Vagina (tissue), 2 donors: ENCODE data around the gene EYA4.

Experiments used
- CTCF ChIP-seq, 3 experiments: fragments of 450-650 bp in 2 of 3; fragments of 200-600 bp in 1 of 3; sonication (generic) in 1 of 3; IDR thresholded peaks; one replicate each; pipeline ENCODE4 v1.5.1; 2017 to 2019; ENCODE audit warnings: antibody characterized with exemption in 3 of 3, mild to moderate bottlenecking in 2 of 3, moderate library complexity in 2 of 3
- POLR2AphosphoS5 ChIP-seq, 2 donors: sonication (generic); formaldehyde crosslinking; IDR thresholded peaks; one replicate each; pipeline ENCODE4 v1.9.0; 2017; ENCODE audit warnings: antibody characterized with exemption in 2 of 2, mild to moderate bottlenecking in 2 of 2, low read depth in 1 of 2; ENCODE audit not compliant: insufficient read depth in 1 of 2

DNA sequence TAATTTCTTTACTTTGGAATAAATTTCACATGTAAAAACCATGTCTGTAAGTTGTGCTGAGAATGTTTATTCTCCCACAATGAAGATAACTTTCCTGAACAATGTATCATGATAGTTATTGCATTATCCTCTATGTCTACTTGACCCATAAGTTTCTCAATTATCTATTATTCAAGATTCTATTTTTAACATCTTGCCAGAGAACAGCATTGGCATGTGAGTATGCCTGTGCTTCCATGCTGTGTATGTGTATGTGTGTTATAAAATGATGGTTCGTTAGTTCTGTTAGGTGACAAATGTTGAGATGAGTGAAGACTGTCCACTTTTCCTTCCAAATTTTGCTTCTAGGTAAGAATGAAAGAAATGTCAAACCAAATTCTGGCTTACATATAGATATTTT is 111.9 kb downstream of the EYA4 start:
- no peak for TF ChIP-seq CTCF (IDR thresholded peaks at IDR 0.05)
- TF ChIP-seq POLR2AphosphoS5 (IDR thresholded peaks at IDR 0.05; ENCODE audit: insufficient read depth in 1 of 2, low read depth in 1 of 2), result no peak
